ENCODE results near the gene TRABD2B. TPM values are rescaled to one million over a fixed set of nuclear protein-coding genes. Genes with fewer than 3 reads are reported as not detected.

Gene TRABD2B
- total and polyA plus RNA-seq, 4 donors = 0.28 to 2.6 (median 1.3) TPM

DNA sequence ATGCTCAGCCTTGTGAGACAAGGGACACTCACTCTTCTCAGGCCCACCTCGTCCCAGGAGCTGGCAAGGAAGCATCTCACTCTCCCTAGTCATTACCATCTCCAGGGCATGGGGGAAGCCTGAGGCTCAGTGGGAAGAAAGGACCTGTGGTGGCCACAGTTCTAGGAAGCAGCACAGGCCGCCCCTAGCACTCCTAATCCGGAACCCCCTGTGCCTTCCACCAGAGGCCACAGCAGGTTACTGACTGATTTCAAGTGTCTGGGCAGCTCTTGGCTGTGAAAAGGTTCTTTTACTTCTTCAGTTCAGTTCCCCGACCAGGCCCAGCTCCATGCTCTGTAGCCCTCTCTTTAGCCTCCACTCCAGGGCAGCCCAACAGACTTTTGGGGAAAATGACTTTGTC is 84.4 kb downstream of the TRABD2B start:
- H3K9ac ChIP-seq (ENCODE audit: low read depth in 1 of 2, low read length in 2 of 2) = no peak overlapping the region
- 46% methylated on average over 4 of the region's 4 CpGs for WGBS
- TF ChIP-seq GABPA (IDR thresholded peaks at IDR 0.05 in 1 of 2, conservative IDR thresholded peaks at IDR 0.05 in 1 of 2) = no peak
- TF ChIP-seq ZBTB33 (IDR thresholded peaks at IDR 0.05) = no peak
- no peak for TF ChIP-seq HNF4A (conservative IDR thresholded peaks at IDR 0.05)
- no peak for TF ChIP-seq YY1 (IDR thresholded peaks at IDR 0.05)
- no peak for TF ChIP-seq SP1 (IDR thresholded peaks at IDR 0.05)
- TF ChIP-seq FOXA2 (IDR thresholded peaks at IDR 0.05) = no peak
- no peak for TF ChIP-seq MAX (IDR thresholded peaks at IDR 0.05)
- no peak for TF ChIP-seq HNF4G (IDR thresholded peaks at IDR 0.05)
- TF ChIP-seq, protein P1, sequence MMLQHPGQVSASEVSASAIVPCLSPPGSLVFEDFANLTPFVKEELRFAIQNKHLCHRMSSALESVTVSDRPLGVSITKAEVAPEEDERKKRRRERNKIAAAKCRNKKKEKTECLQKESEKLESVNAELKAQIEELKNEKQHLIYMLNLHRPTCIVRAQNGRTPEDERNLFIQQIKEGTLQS (IDR thresholded peaks at IDR 0.05) = no peak
- TF ChIP-seq TAF1 (conservative IDR thresholded peaks at IDR 0.05) = no peak
- no peak for TF ChIP-seq JUND (IDR thresholded peaks at IDR 0.05)
- no peak for TF ChIP-seq REST (IDR thresholded peaks at IDR 0.05)
- TF ChIP-seq RAD21 (IDR thresholded peaks at IDR 0.05) = no peak

DNA sequence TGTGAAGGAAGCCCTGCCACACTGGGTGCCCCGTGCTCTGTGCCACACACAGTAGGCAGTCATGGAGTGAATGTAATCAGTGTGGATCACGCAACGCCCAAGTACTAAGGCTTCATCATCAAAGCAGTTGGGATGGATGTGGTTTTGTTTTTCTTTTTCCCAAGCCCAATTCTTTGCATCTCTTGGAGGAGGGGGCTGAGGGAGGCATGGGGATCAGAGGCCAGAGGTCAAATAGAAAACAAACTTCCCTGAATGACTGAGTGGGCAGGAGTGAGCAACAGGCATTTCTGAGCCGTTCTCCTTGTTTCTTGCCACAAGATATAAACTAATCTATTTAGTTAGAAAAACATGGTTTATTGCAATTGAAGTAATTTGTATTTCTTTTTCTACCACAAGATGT is 85.3 kb downstream of the TRABD2B start:
- no peak overlapping the region for H3K4me3 ChIP-seq (ENCODE audit: low read depth in 1 of 3, low read length in 3 of 3)
- peaks cover 15 to 38% (median 24%) of the 10 kb centered on the region in 4 donors for H3K4me1 ChIP-seq (ENCODE audit: control insufficient read depth in 4 of 4, insufficient read depth in 4 of 4, low read length in 3 of 4)
- H3K9me3 ChIP-seq (ENCODE audit: control insufficient read depth in 4 of 4, low read length in 3 of 4) = no peaks in the 10 kb centered on the region
- no peak for DNase-seq (ENCODE audit: low spot score)
- no peak overlapping the region for H3K27ac ChIP-seq (ENCODE audit: low read depth in 1 of 2, low read length in 2 of 2)
- no peaks in the 10 kb centered on the region for H3K36me3 ChIP-seq (ENCODE audit: control insufficient read depth in 4 of 4, insufficient read depth in 3 of 4, low read depth in 1 of 4, low read length in 3 of 4)
- WGBS = 85% methylated on average over 4 of the region's 4 CpGs
- H3K9ac ChIP-seq (ENCODE audit: low read depth in 1 of 2, low read length in 2 of 2) = no peak overlapping the region
- no peaks in the 10 kb centered on the region for H3K27me3 ChIP-seq (ENCODE audit: control insufficient read depth in 4 of 4, insufficient read depth in 4 of 4, low read length in 3 of 4)
- TF ChIP-seq FOXA1 (IDR thresholded peaks at IDR 0.05) = no peak
- no peak for TF ChIP-seq HNF4G (IDR thresholded peaks at IDR 0.05)
- TF ChIP-seq JUND (IDR thresholded peaks at IDR 0.05) = no peak
- TF ChIP-seq YY1 (IDR thresholded peaks at IDR 0.05) = no peak
- no peak for TF ChIP-seq ZBTB33 (IDR thresholded peaks at IDR 0.05)
- TF ChIP-seq RXRA (IDR thresholded peaks at IDR 0.05) = no peak
- TF ChIP-seq EGR1 (IDR thresholded peaks at IDR 0.05; ENCODE audit: low read depth in 2 of 2) = no peak
- no peak for TF ChIP-seq HNF4A (conservative IDR thresholded peaks at IDR 0.05)
- no peak for TF ChIP-seq REST (IDR thresholded peaks at IDR 0.05)
- TF ChIP-seq TAF1 (conservative IDR thresholded peaks at IDR 0.05) = no peak
- TF ChIP-seq, protein P1 (IDR thresholded peaks at IDR 0.05) = no peak
- no peak for TF ChIP-seq MAX (IDR thresholded peaks at IDR 0.05)
- no peak for TF ChIP-seq SP1 (IDR thresholded peaks at IDR 0.05)
- no peak for TF ChIP-seq RAD21 (IDR thresholded peaks at IDR 0.05)
- TF ChIP-seq NR2F2 (IDR thresholded peaks at IDR 0.05) = no peak
- TF ChIP-seq FOXA2 (IDR thresholded peaks at IDR 0.05) = no peak

More for the DNA sequence above, 84.4 kb downstream of the TRABD2B start:
- Histone ChIP-seq H3K27me3 (ENCODE audit: control insufficient read depth in 4 of 4, insufficient read depth in 4 of 4, low read length in 3 of 4) (no peaks in the 10 kb centered on the region), H3K4me1 (ENCODE audit: control insufficient read depth in 4 of 4, insufficient read depth in 4 of 4, low read length in 3 of 4) (peaks cover 15 to 38% (median 24%) of the 10 kb centered on the region in 4 donors), H3K9me3 (ENCODE audit: control insufficient read depth in 4 of 4, low read length in 3 of 4) (no peaks in the 10 kb centered on the region), H3K4me3 (ENCODE audit: low read depth in 1 of 3, low read length in 3 of 3) (no peak overlapping the region), H3K36me3 (ENCODE audit: control insufficient read depth in 4 of 4, insufficient read depth in 3 of 4, low read depth in 1 of 4, low read length in 3 of 4) (no peaks in the 10 kb centered on the region), H3K27ac (ENCODE audit: low read depth in 1 of 2, low read length in 2 of 2) (peak overlapping the region; percentile 4 to 48)
- DNase-seq (ENCODE audit: low spot score) = no peak
